Stimulated activated CD4-positive, alpha-beta T cell treated with anti-CD3 and anti-CD28 coated beads, Interleukin-12 subunit alpha, Interleukin-12 subunit beta, amount 100 ng/mL, for 4 hours (primary cell): ENCODE measurements around the gene SNAPC2.
A peak's percentile ranks its signal among the peaks of the same experiment; 100 is the strongest.
"Not testable (repeated sequence)": the region's sequence is repeated elsewhere in the genome, so short reads cannot be mapped to it uniquely, and the experiment has no call there.

Source experiments
- DNase-seq: peaks from one replicate; pipeline ENCODE4 v3.0.0-alpha.2; 2020

The SNAPC2 gene

GRCh38 chr19:7923295-7924191 lies 3.4 kb downstream of the SNAPC2 start:
- no peak for DNase-seq

DNA sequence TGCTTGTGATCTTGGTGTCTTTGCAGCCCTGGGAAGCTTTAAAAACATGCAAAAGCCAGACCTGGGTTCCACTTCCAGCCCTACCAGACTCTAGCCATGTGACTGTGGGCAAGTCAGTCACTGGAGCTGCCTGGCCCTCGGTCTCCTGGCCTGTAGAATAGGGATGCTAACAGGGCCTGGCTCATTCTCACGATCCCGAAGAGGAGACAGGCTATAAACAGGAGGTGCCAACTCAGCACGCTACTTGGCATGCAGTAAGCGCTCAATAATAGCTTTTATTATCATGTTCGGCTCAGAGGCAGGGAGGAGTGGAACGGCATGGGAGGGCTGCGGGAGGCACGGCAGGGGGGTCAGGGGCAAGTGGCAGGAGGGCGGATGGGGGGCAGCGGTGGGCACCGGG lies 4.1 kb downstream of the SNAPC2 start:
- DNase-seq = no peak

GRCh38 chr19:7924651-7925170 lies 4.6 kb downstream of the SNAPC2 start:
- no peak for DNase-seq

- peak; percentile 75 for DNase-seq
These were observed 5.2 kb downstream of the SNAPC2 start for GRCh38 chr19:7925171-7925851.

DNA sequence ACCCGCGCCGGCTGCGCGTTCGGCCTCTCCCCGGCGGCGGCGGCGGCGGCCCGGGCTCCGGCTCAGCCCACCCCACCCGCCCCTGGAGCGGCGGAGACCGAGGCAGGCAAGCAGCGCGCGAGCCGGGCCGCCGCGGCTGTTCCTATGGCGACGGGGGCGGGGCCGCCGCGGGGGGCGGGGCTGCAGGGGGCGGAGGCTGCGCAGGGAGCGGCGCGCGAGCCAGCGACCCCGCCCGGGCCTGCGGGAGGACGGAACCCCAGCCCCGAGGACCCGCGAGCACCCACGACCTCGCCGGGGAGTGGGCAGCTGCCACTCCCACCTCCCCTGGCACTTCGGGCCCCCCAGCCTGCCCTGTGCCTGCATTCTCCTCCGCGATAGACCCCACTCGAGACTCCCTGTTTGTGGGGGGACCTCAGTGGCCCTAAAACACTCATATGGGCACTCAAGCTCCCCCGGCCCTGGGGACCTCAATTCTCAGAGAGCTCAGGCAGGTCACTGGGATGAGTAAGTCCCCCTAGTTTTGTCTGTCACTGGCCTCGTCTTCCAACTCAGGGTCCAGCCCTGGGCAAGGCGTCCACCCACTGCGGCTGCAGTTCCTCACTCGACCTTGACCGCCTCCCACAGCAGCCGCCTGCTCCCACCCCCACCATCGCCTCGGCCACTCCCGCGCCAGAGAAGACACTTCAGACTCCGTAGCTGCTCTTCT lies 6.0 kb downstream of the SNAPC2 start, which contains the start of gene CTXN1:
Gene CTXN1, minus strand, starts transcription at position 115 of the 706 bp plus-strand sequence. CDS start 597 bp downstream, outside the sequence.
- DNase-seq = peak; percentile 82

DNA sequence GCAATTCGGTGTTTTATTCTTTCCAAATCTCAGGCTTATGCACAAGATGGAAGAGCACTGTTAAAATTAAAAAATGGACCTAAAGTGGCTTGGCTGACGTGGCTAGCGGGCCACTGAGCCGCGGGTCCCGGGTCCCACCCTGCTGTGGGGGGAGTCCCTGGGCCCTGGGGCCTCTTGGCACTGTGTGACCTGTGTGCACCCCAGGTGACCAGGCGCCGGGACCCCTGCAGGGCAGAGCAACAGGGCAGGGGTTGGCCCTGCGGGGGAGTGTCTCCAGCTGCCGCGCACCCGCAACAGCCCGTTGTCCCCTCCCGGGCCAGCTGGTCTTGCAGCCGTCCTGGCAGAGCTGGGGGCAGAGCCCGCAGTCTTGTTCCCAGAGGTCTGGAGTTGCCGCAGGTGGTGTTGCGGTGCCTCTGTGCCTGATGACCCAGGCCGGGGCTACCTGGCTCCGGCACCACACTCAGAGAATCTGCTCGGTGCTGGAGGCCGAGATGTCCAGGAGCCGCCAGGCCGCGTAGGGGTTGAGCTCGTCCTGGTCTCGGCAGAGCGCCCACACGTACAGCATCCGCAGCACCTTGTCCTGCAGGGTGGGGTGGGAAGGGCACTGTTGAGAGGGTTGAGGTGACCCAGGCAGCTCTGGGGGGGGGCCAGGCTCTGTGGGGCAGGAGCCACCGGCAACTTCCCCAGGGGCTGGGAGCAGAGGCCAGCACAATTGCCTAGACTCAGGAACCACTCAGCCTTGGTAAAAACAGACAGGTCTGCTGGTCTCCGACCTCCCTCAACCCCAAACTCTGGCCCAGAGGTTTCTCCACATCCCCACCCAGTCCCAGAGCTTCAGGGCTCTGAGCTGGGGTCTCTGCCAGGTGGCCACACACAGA lies 6.8 kb downstream of the SNAPC2 start:
- no peak for DNase-seq

DNA sequence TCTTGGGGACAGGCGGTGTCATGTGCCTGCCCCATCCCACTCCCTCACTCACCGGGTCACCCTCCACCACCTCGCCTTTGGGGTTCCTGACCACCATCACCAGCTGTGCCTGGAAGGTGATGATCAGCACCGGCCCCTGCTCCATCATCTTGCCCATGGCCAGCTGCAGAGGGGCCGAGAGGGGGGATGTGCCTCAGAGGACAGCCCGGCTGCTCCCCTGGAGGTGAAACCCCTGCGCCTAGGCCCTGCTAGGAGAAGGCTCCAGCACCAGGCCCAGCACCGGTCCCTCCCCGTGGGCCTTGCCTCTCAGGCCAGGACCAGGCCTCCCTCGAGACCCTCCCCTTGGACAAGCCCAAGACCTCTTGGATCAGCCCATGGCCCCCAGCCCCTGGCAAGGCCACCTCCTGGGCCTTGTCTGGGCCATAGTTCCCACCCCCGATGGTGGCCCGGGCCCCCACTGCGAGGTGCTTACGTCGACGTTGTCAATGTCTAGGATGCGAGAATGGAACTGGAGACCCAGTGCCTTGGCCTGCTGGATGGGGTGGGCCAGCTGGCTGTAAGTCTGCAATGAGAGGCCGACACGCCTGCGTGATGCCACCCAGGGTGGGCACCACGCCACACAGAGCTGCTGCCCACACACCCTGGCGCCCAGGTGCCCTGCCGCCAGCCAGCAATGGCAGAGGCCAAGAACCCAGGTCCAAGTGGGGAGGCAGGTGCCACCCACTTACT lies 7.6 kb downstream of the SNAPC2 start:
- no peak for DNase-seq

- DNase-seq = no peak
These were observed 8.2 kb downstream of the SNAPC2 start for GRCh38 chr19:7928334-7928706.

DNA sequence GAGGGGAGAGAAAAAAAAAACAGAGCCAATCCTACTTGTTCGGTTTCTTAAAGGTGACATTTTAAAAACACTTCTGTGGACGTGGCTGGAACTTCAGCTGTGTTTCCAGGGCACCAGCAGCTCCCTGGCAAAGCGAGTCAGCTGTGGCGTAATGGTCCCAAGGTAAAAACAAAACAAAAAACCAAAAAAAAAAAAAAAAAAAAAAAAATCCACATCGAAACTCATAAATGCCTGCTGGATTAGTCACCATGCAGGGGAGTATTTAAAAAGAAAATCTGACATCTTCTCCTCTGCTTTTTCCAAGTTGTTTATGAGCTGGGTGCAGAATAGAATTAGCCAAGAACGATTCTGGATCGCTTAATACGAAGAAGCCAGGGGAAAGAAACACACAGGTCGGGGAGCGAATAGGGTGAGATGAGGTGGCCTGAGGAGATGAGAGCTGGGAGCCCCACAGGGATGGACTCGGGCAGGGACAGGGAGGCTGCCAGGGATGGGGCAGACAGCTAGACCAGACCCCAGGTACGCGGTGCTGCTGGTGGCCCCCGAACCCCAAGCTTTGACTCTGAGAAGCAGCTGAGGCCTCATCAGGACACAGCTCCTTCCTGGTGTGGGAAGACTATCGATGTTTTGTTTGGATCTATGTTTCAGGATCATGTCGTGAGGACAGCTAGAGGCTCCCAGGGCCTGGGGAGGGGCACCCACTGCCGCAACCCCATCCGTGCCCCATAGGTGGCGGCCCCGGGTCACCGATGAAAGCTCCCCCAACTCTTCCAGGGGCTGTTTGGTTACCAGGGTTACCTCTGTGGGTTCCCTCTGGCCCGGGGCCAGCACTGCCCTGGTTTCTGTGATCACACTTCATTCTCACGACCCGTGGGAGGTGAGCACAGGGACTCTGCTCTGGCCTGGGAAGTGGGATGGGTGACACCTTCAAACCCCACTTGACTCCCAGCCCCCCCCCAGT lies 8.9 kb downstream of the SNAPC2 start:
- peak; percentile 45 for DNase-seq

DNA sequence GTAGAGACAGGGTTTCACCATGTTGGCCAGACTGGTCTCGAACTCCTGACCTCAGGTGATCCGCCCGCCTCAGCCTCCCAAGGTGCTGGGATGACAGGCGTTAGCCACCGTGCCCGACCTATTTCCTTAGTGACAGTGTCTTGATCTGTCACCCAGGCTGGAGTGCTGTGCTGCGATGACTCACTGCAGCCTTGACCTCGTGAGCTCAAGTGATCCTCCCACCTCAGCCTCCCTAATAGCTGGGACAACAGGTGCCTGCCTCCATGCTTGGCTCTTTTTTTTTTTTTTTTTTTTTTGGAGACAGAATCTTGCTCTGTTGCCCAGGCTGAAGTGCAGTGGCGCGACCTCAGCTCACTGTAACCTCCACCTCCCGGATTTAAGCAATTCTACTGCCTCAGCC lies 9.9 kb downstream of the SNAPC2 start:
- DNase-seq = not testable (repeated sequence)

- DNase-seq = no peak
These were observed 10.6 kb downstream of the SNAPC2 start for GRCh38 chr19:7930765-7931164.

GRCh38 chr19:7931221-7932061 lies 11.3 kb downstream of the SNAPC2 start:
- no peak for DNase-seq

DNA sequence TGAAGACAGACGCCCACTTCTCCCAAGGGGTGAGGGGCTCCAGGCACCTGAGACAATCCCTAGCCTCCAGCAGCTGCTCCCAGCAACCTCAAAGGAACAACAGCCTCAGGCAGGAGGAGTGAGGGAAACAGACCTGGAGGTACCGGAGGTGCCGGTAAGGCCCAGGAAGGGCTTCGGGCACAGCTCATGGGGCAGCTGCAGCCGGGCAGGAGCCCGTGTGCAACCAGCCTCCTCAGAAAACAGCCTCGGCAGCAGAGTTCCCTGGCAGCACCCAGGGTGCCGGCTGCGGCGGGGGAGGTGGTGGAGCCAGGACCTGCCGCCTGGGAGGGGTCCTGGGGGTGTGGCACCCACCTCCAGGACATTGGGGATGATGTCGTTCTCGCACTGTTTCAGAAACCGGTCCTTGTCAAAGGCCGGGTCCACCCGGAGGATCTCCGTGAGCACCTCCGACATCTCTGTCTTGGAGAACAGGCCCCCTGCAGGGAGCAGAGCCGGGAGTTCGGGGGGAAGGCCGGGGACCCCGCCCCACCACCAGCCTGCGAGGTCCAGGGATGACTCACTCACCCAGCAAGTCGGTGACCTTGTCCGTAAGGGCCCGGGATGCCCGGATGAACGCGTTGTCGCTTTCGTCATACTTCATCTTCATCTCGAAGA lies 12.3 kb downstream of the SNAPC2 start:
- DNase-seq = no peak

GRCh38 chr19:7932930-7933300 lies 12.8 kb downstream of the SNAPC2 start:
- DNase-seq = no peak

DNA sequence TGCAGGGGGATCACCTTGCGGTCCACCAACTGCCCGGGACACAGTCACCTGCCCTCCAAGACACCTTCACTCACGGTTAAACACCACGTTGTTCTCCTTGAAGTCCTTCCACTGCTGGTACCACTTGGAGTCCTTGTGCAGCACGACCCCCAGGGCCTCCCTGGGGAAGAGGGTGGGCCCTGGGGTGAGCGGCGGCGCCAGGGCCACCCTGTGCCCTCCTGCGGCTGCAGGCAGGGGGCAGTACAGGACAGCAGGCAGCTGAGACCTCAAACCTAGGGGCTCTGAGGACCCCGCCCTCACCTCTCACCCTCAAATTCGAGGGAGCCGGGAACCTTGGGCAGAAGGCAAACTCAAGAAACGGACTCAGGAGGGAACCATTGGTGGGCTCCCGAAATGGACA lies 13.3 kb downstream of the SNAPC2 start:
- DNase-seq = no peak

DNA sequence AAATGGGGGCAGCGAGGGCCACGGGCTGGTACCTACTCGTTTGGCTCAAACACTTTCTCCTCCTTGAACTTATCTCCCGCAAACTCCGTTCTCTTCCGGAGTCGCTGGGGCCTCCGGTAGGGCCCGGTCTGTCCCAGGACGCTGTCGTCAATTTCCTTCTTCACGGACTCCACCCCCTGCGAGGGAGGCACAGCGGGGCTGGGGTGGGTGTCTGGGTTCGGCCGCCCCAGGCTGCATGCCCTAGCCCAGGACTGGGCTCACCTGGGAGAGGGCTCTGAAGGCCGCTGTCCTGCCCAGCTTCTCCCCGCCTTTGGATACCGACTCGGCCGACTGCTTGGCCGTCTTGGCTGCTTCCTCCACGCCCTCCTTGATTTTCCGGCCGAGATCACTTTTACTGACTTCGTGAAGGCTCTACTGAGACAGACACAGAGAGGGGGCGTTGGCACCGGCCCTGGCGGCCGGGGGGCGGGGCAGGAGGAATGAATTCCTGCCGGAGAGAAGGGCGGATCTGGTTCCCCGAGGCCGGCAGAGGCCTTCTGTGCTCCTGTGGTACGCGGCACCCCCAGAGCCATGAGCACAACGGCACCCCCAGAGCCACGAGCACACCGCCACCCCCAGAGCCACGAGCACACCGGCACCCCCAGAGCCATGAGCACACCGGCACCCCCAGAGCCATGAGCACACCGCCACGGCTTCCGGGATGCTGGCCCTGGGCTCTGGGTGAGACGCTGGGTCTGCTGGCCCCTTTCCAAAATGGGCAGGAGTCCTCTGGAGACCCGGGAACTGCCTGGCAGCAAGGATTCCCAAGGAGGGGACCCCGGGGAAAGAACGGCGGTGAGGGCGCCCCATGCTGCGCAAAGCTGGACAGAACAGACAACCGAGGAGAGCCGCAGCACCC lies 13.9 kb downstream of the SNAPC2 start:
- no peak for DNase-seq

GRCh38 chr19:7934766-7935165 lies 14.6 kb downstream of the SNAPC2 start:
- no peak for DNase-seq

- no peak for DNase-seq
These were observed 20.7 kb downstream of the SNAPC2 start for GRCh38 chr19:7940841-7941240.
